ENCODE results near the gene ATP9A.

DNA sequence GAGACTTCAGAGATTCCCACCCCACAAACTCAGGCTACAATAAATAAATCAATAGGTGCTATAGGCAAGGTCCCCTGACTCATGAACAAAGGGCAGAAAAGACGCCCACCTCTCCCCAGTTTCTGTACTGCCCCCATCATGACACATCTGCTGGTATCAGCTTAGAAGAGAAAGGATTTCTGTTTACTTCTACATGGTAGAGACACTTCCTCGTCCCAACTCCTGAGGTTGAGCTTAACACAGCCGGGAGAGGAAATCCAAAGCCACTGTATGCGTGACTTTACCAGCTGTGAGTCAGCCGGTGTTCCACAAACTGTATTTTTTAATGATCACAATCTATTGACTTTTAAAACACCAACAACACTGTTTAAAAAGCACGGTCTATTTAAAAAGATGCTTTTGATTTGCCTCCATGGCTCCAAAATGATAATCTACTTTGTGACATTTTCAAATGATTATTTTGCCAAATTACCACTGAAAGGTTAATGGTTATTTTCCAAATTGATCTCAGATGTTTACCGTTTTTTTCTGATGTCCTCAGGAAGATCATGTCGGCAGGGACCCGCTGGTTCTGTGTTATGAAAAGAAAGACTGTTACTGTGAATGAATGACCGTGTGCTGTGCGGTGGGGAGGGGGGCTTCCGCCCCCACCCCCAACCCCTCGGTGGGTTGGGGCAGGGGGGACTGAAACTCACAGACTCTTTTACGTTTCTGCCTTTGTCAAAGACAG, 72.5 kb downstream of the ATP9A start:
- TF ChIP-seq, protein P1, sequence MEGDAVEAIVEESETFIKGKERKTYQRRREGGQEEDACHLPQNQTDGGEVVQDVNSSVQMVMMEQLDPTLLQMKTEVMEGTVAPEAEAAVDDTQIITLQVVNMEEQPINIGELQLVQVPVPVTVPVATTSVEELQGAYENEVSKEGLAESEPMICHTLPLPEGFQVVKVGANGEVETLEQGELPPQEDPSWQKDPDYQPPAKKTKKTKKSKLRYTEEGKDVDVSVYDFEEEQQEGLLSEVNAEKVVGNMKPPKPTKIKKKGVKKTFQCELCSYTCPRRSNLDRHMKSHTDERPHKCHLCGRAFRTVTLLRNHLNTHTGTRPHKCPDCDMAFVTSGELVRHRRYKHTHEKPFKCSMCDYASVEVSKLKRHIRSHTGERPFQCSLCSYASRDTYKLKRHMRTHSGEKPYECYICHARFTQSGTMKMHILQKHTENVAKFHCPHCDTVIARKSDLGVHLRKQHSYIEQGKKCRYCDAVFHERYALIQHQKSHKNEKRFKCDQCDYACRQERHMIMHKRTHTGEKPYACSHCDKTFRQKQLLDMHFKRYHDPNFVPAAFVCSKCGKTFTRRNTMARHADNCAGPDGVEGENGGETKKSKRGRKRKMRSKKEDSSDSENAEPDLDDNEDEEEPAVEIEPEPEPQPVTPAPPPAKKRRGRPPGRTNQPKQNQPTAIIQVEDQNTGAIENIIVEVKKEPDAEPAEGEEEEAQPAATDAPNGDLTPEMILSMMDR (IDR thresholded peaks at IDR 0.05; ENCODE audit: extremely low read depth in 1 of 2, insufficient read depth in 1 of 2, low read depth in 1 of 2, low read length in 2 of 2) = no peak
- TF ChIP-seq EZH2 (IDR thresholded peaks at IDR 0.05; ENCODE audit: borderline replicate concordance, low read depth, low read length, severe bottlenecking) (no peak), POLR2A (IDR thresholded peaks at IDR 0.05; ENCODE audit: low read depth, low read length) (no peak)
